H9 (cell line): ENCODE measurements around the gene NDC1. TPM values are rescaled to one million over a fixed set of nuclear protein-coding genes. Genes with fewer than 3 reads are reported as not detected.

Experiments
- DNase-seq: peaks from one replicate; pipeline ENCODE4 v3.0.0-alpha.2; 2017
- H2AFZ ChIP-seq: one replicate; pipeline ENCODE4 v1.6.1; 2013; ENCODE audit warnings: mild to moderate bottlenecking, low read length, control low read depth, moderate library complexity
- H2AK5ac ChIP-seq: 2 replicates; pipeline ENCODE4 v1.6.1; 2013; ENCODE audit warnings: low read length, control low read depth, mixed read lengths; ENCODE audit not compliant: insufficient read length
- H2BK120ac ChIP-seq: one replicate; pipeline ENCODE4 v1.6.1; 2013; ENCODE audit warnings: low read depth, mild to moderate bottlenecking, low read length, control low read depth, inconsistent platforms; ENCODE audit not compliant: poor library complexity, severe bottlenecking
- H2BK12ac ChIP-seq: 2 replicates; pipeline ENCODE4 v1.6.1; 2013; ENCODE audit warnings: low read length, control low read depth, mixed read lengths, low read depth; ENCODE audit not compliant: insufficient read length
- H2BK15ac ChIP-seq: 2 replicates; pipeline ENCODE4 v1.6.1; 2013; ENCODE audit warnings: low read depth, low read length, control low read depth
- H2BK20ac ChIP-seq: one replicate; pipeline ENCODE4 v1.6.1; 2013; ENCODE audit warnings: low read depth, mild to moderate bottlenecking, low read length, control low read depth, inconsistent platforms; ENCODE audit not compliant: poor library complexity, severe bottlenecking
- H2BK5ac ChIP-seq: 2 replicates; pipeline ENCODE4 v1.6.1; 2013; ENCODE audit warnings: low read length, control low read depth, mixed read lengths; ENCODE audit not compliant: insufficient read length
- H3K14ac ChIP-seq: 2 replicates; pipeline ENCODE4 v1.6.1; 2013; ENCODE audit warnings: low read length, control low read depth; ENCODE audit not compliant: insufficient read depth
- H3K18ac ChIP-seq: 2 replicates; pipeline ENCODE4 v1.6.1; 2013; ENCODE audit warnings: low read depth, mild to moderate bottlenecking, mixed read lengths, low read length, control low read depth; ENCODE audit not compliant: insufficient read length
- H3K23ac ChIP-seq: 2 replicates; pipeline ENCODE4 v1.6.1; 2013; ENCODE audit warnings: low read length, control low read depth, mixed read lengths, low read depth; ENCODE audit not compliant: insufficient read length
- H3K23me2 ChIP-seq: 2 replicates; pipeline ENCODE4 v1.6.1; 2013; ENCODE audit warnings: low read depth, mild to moderate bottlenecking, mixed read lengths, low read length, control low read depth; ENCODE audit not compliant: insufficient read length, poor library complexity, severe bottlenecking
- H3K27ac ChIP-seq: 2 replicates; pipeline ENCODE4 v1.5.1; 2013; ENCODE audit warnings: low read length, control low read depth, mixed read lengths, low read depth; ENCODE audit not compliant: insufficient read length
- H3K27me3 ChIP-seq: 2 replicates; pipeline ENCODE4 v1.6.1; 2013; ENCODE audit warnings: low read length, control low read depth, inconsistent platforms; ENCODE audit not compliant: insufficient read depth
- H3K4ac ChIP-seq: 2 replicates; pipeline ENCODE4 v1.6.1; 2013; ENCODE audit warnings: low read depth, mild to moderate bottlenecking, control low read depth, inconsistent platforms, low read length, moderate library complexity
- H3K4me1 ChIP-seq: 2 replicates; pipeline ENCODE4 v1.6.1; 2013; ENCODE audit warnings: low read length, control low read depth, inconsistent platforms; ENCODE audit not compliant: insufficient read depth
- H3K4me2 ChIP-seq: 2 replicates; pipeline ENCODE4 v1.6.1; 2013; ENCODE audit warnings: low read length, control low read depth, mixed read lengths; ENCODE audit not compliant: insufficient read length, insufficient read depth
- H3K56ac ChIP-seq: 2 replicates; pipeline ENCODE4 v1.6.1; 2013; ENCODE audit warnings: low read depth, mild to moderate bottlenecking, mixed read lengths, low read length, control low read depth; ENCODE audit not compliant: insufficient read length
- H3K79me1 ChIP-seq: 2 replicates; pipeline ENCODE4 v1.6.1; 2013; ENCODE audit warnings: low read depth, mild to moderate bottlenecking, moderate library complexity, low read length, control low read depth, inconsistent platforms; ENCODE audit not compliant: insufficient read depth, poor library complexity, severe bottlenecking
- H3K79me2 ChIP-seq: 2 replicates; pipeline ENCODE4 v1.6.1; 2013; ENCODE audit warnings: low read length, control low read depth, inconsistent platforms; ENCODE audit not compliant: insufficient read depth
- H3K9ac ChIP-seq: 2 replicates; pipeline ENCODE4 v1.6.1; 2013; ENCODE audit warnings: low read length, control low read depth, mixed read lengths; ENCODE audit not compliant: insufficient read length; ENCODE audit errors: extremely low read depth
- H3K9me3 ChIP-seq: one replicate; pipeline ENCODE4 v1.6.1; 2013; ENCODE audit warnings: low read depth, low read length, inconsistent platforms; ENCODE audit not compliant: control insufficient read depth
- H3T11ph ChIP-seq: one replicate; pipeline ENCODE4 v1.6.1; 2013; ENCODE audit warnings: mild to moderate bottlenecking, low read length, control low read depth, inconsistent platforms
- H4K20me1 ChIP-seq: one replicate; pipeline ENCODE4 v1.6.1; 2013; ENCODE audit not compliant: control insufficient read depth, insufficient read length, insufficient read depth
- H4K5ac ChIP-seq: 2 replicates; pipeline ENCODE4 v1.6.1; 2013; ENCODE audit warnings: low read depth, mild to moderate bottlenecking, mixed read lengths, low read length, control low read depth; ENCODE audit not compliant: insufficient read length
- H4K8ac ChIP-seq: replicated peaks from 2 replicates; pipeline ENCODE4 v1.6.1; 2013; ENCODE audit warnings: low read length, control low read depth, mixed read lengths, low read depth; ENCODE audit not compliant: insufficient read length
- H4K91ac ChIP-seq: 2 replicates; pipeline ENCODE4 v1.6.1; 2013; ENCODE audit warnings: low read depth, mild to moderate bottlenecking, moderate library complexity, mixed read lengths, low read length, control low read depth; ENCODE audit not compliant: insufficient read length
- H3K27ac Mint-ChIP-seq, 3 experiments: 2 replicates in 2 of 3; 3 replicates in 1 of 3; pipeline ENCODE4 v1.8.0; 2020 to 2021; ENCODE audit warnings: mixed read lengths in 3 of 3, mild to moderate bottlenecking in 1 of 3, moderate library complexity in 1 of 3
- H3K27me3 Mint-ChIP-seq: 2 replicates; pipeline ENCODE4 v1.8.0; 2021; ENCODE audit warnings: low read depth, mild to moderate bottlenecking, moderate library complexity, mixed read lengths
- H3K36me3 Mint-ChIP-seq, 3 experiments: 2 replicates in 2 of 3; 3 replicates in 1 of 3; pipeline ENCODE4 v1.8.0; 2020 to 2021; ENCODE audit warnings: low read depth in 3 of 3, mixed read lengths in 3 of 3; ENCODE audit not compliant: insufficient read depth in 1 of 3
- H3K4me1 Mint-ChIP-seq, 2 experiments: 2 replicates each; pipeline ENCODE4 v1.8.0; 2020; ENCODE audit warnings: mixed read lengths in 2 of 2
- H3K4me3 Mint-ChIP-seq, 2 experiments: 2 replicates in 1 of 2; 3 replicates in 1 of 2; pipeline ENCODE4 v1.8.0; 2020 to 2021; ENCODE audit warnings: mild to moderate bottlenecking in 2 of 2, mixed read lengths in 2 of 2, moderate library complexity in 1 of 2
- H3K9me3 Mint-ChIP-seq, 2 experiments: 2 replicates in 1 of 2; 3 replicates in 1 of 2; pipeline ENCODE4 v1.8.0; 2020; ENCODE audit warnings: mild to moderate bottlenecking in 2 of 2, mixed read lengths in 2 of 2, moderate library complexity in 1 of 2
- CTCF ChIP-seq: fragments of 200-600 bp; sonication (generic); conservative IDR thresholded peaks from 3 replicates; pipeline ENCODE4 v1.8.0; 2021; ENCODE audit warnings: antibody characterized with exemption, mild to moderate bottlenecking
- WGBS: extraction: QIAGEN DNeasy Blood & Tissue Kit; methylation state at CpG from one replicate; pipeline ENCODE4 v1.1.7; 2013; ENCODE audit warnings: missing lambda C conversion rate, low lambda C conversion rate, mixed read lengths; ENCODE audit not compliant: insufficient read length; ENCODE audit errors: extremely low coverage; 5-methylcytosine and 5-hydroxymethylcytosine counted together
- total RNA-seq: library from RNA; stranded (reverse); gene quantifications from 2 replicates; pipeline ENCODE4 v1.2.1, GENCODE V29; 2021

The NDC1 gene
- total RNA-seq, 1 experiment from 2014 or later: 49.3 TPM

- H3K27me3 Mint-ChIP-seq: peaks cover 57% of the 10 kb centered on the region
- H3K9me3 Mint-ChIP-seq: no peaks in the 10 kb centered on the region
- Histone ChIP-seq H3K9me3 (no peaks in the 10 kb centered on the region), H4K20me1 (no peaks in the 10 kb centered on the region), H3K4me2 (no peak overlapping the region), H2BK120ac (no peak overlapping the region), H2BK12ac (no peak overlapping the region), H2BK15ac (no peak overlapping the region), H3K4ac (no peak overlapping the region), H4K91ac (no peak overlapping the region), H3K23ac (no peak overlapping the region), H3K4me1 (no peaks in the 10 kb centered on the region), H3K56ac (no peak overlapping the region), H3K9ac (no peak overlapping the region), H4K8ac (no peak overlapping the region), H2AK5ac (no peak overlapping the region), H3K18ac (no peak overlapping the region), H3K27me3 (peaks cover 14% of the 10 kb centered on the region; the same call in 1 of the 2 replicates), H2BK20ac (no peak overlapping the region), H3T11ph (no peak overlapping the region), H3K14ac (no peak overlapping the region), H3K79me1 (no peaks in the 10 kb centered on the region), H3K27ac (no peak overlapping the region), H4K5ac (peak overlapping the region; percentile 22), H3K23me2 (no peaks in the 10 kb centered on the region), H2AFZ (no peak overlapping the region), H2BK5ac (no peak overlapping the region), H3K79me2 (no peaks in the 10 kb centered on the region)
- no peak overlapping the region for H3K4me3 Mint-ChIP-seq
- no CpG with 5 or more reads among the region's 8 CpGs for WGBS
- no peak overlapping the region for H3K27ac Mint-ChIP-seq
- no peak for DNase-seq
- no peak for TF ChIP-seq CTCF
- H3K4me1 Mint-ChIP-seq: peaks cover 9 to 20% of the 10 kb centered on the region in 2 experiments
- H3K36me3 Mint-ChIP-seq: no peaks in the 10 kb centered on the region
Measured at GRCh38 chr1:53731779-53732305, 106.3 kb downstream of the NDC1 start.
